ENCODE measurements around the gene MS4A15.

DNA sequence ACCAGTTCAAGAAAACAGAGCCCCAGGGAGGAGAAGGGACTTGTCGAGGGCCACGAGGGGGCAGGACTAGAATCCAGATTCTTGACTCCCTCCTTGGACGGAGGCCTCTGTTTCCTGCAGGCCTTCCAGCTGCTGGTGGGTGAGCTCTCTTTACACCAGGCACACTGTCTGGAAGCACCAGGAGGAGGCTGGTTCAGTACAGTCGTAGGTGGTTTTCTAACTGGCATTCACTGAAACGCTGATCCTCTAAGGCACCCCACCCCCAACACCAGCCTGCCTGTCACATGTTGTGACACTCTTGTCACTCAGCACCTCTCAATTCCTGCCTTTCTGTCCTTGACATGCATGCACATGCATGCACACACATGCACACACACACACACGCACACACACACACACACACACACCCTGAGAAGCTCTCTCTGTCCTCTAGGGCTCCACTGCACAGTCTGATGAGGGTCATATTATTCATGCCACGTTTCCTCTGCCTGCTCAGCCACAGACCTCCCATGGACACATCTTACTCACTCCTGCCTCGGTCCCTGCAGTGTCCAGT is 29.2 kb downstream of the MS4A15 start:
- TF ChIP-seq MTF1 (CRISPR knock-in tag; IDR thresholded peaks at IDR 0.05; ENCODE audit: borderline replicate concordance) = no peak
- TF ChIP-seq, protein P1, sequence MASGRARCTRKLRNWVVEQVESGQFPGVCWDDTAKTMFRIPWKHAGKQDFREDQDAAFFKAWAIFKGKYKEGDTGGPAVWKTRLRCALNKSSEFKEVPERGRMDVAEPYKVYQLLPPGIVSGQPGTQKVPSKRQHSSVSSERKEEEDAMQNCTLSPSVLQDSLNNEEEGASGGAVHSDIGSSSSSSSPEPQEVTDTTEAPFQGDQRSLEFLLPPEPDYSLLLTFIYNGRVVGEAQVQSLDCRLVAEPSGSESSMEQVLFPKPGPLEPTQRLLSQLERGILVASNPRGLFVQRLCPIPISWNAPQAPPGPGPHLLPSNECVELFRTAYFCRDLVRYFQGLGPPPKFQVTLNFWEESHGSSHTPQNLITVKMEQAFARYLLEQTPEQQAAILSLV (tag; IDR thresholded peaks at IDR 0.05) = no peak

Measured in K562 (cell line).